Neural cell (in vitro differentiated cells): Measurements from ENCODE around the gene IGSF10. TPM values are rescaled to one million over a fixed set of nuclear protein-coding genes. Genes with fewer than 3 reads are reported as not detected.

Experiments
- H2AFZ ChIP-seq: fragments of 200-600, 300-800 bp; sonication (generic), shearing (Covaris generic); 2 replicates; pipeline ENCODE4 v1.6.0; 2014; ENCODE audit warnings: low read depth, mild to moderate bottlenecking, antibody characterized with exemption, low read length, moderate library complexity
- H3F3A ChIP-seq: fragments of 200-600 bp; shearing (Covaris generic); 2 replicates; pipeline ENCODE4 v1.6.1; 2016; ENCODE audit warnings: mild to moderate bottlenecking, moderate library complexity, mixed read lengths, antibody characterized with exemption, low read length; ENCODE audit not compliant: insufficient read depth, poor library complexity, severe bottlenecking
- H3K27ac ChIP-seq: fragments of 200-600, 300-800 bp; sonication (generic), shearing (Covaris generic); 2 replicates; pipeline ENCODE4 v1.5.1; 2014; ENCODE audit warnings: mild to moderate bottlenecking, low read length, moderate library complexity
- H3K27me3 ChIP-seq: fragments of 300-800, 200-600 bp; sonication (generic), shearing (Covaris generic); 2 replicates; pipeline ENCODE4 v1.6.0; 2014; ENCODE audit warnings: mild to moderate bottlenecking, low read depth, low read length, moderate library complexity; ENCODE audit not compliant: insufficient read depth
- H3K36me3 ChIP-seq: fragments of 300-800, 200-600 bp; sonication (generic), shearing (Covaris generic); 2 replicates; pipeline ENCODE4 v1.5.1; 2014; ENCODE audit warnings: mild to moderate bottlenecking, antibody characterized with exemption, low read length, moderate library complexity; ENCODE audit not compliant: insufficient read depth
- H3K4me2 ChIP-seq: fragments of 300-800, 200-600 bp; sonication (generic), shearing (Covaris generic); 2 replicates; pipeline ENCODE4 v1.6.0; 2014; ENCODE audit warnings: mild to moderate bottlenecking, low read length
- H3K4me3 ChIP-seq: fragments of 300-800, 200-600 bp; sonication (generic), shearing (Covaris generic); 2 replicates; pipeline ENCODE4 v1.5.1; 2014; ENCODE audit warnings: mild to moderate bottlenecking, low read length, moderate library complexity
- H3K79me2 ChIP-seq: fragments of 200-600 bp; shearing (Covaris generic); replicated peaks from 2 replicates; pipeline ENCODE4 v1.6.0; 2014; ENCODE audit warnings: mild to moderate bottlenecking, low read length, moderate library complexity; ENCODE audit not compliant: insufficient read depth
- H3K9ac ChIP-seq: fragments of 300-800, 200-600 bp; sonication (generic), shearing (Covaris generic); 2 replicates; pipeline ENCODE4 v1.6.1; 2016; ENCODE audit warnings: mild to moderate bottlenecking, low read length, mixed read lengths
- H3K9me2 ChIP-seq: fragments of 200-600 bp; shearing (Covaris generic); 2 replicates; pipeline ENCODE4 v1.6.1; 2016; ENCODE audit warnings: mild to moderate bottlenecking, low read length, mixed read lengths; ENCODE audit not compliant: insufficient read depth
- H3K9me3 ChIP-seq: fragments of 200-600, 300-800 bp; sonication (generic), shearing (Covaris generic); 2 replicates; pipeline ENCODE4 v1.6.1; 2016; ENCODE audit warnings: mild to moderate bottlenecking, mixed run types, low read length, moderate library complexity, mixed read lengths
- H4K20me1 ChIP-seq: fragments of 200-600 bp; shearing (Covaris generic); 2 replicates; pipeline ENCODE4 v1.6.1; 2016; ENCODE audit warnings: mild to moderate bottlenecking, mixed run types; ENCODE audit not compliant: insufficient read depth
- EP300 ChIP-seq: fragments of 450-650 bp; conservative IDR thresholded peaks from 2 replicates; pipeline ENCODE4 v1.6.1; 2014; ENCODE audit warnings: antibody characterized with exemption, mild to moderate bottlenecking, moderate library complexity; ENCODE audit not compliant: poor library complexity, severe bottlenecking
- EZH2 ChIP-seq: fragments of 200-600, 300-800 bp; shearing (Covaris generic), sonication (generic); IDR thresholded peaks from 2 replicates; pipeline ENCODE4 v1.6.1; 2014; ENCODE audit warnings: antibody characterized with exemption, low read length, borderline replicate concordance, mild to moderate bottlenecking; ENCODE audit not compliant: insufficient read depth, poor library complexity, severe bottlenecking
- MXI1 ChIP-seq: fragments of 450-650 bp; conservative IDR thresholded peaks from 2 replicates; pipeline ENCODE4 v1.6.1; 2014; ENCODE audit warnings: antibody characterized with exemption, mild to moderate bottlenecking; ENCODE audit not compliant: poor library complexity, severe bottlenecking
- POLR2AphosphoS5 ChIP-seq: IDR thresholded peaks from 2 replicates; pipeline ENCODE4 v1.6.1; 2012
- RAD21 ChIP-seq: fragments of 450-650 bp; conservative IDR thresholded peaks from 2 replicates; pipeline ENCODE4 v1.6.1; 2014; ENCODE audit warnings: antibody characterized with exemption, mild to moderate bottlenecking, moderate library complexity
- SMC3 ChIP-seq: fragments of 450-650 bp; conservative IDR thresholded peaks from 2 replicates; pipeline ENCODE4 v1.6.1; 2014; ENCODE audit warnings: antibody characterized with exemption, mild to moderate bottlenecking, moderate library complexity; ENCODE audit not compliant: poor library complexity
- TAF1 ChIP-seq: IDR thresholded peaks from 2 replicates; pipeline ENCODE4 v1.6.1; 2012; ENCODE audit warnings: low read depth
- polyA plus RNA-seq: library from polyadenylated mRNA; depleted of rRNA; stranded (reverse); fragments of >200 nt; gene quantifications from 2 replicates; pipeline ENCODE4 v1.2.3, GENCODE V29; 2014
- TF ChIP-seq, protein P1 (sequence below): fragments of 450-650 bp; IDR thresholded peaks from 2 replicates; pipeline ENCODE4 v1.5.1; 2014; ENCODE audit warnings: antibody characterized with exemption, mild to moderate bottlenecking, moderate library complexity; ENCODE audit not compliant: poor library complexity, severe bottlenecking
- TF ChIP-seq, protein P2 (sequence below): IDR thresholded peaks from 2 replicates; pipeline ENCODE4 v1.6.1; 2012; ENCODE audit warnings: borderline replicate concordance

The IGSF10 gene
- polyA plus RNA-seq, 1 donor from 2014 or later: not detected

DNA sequence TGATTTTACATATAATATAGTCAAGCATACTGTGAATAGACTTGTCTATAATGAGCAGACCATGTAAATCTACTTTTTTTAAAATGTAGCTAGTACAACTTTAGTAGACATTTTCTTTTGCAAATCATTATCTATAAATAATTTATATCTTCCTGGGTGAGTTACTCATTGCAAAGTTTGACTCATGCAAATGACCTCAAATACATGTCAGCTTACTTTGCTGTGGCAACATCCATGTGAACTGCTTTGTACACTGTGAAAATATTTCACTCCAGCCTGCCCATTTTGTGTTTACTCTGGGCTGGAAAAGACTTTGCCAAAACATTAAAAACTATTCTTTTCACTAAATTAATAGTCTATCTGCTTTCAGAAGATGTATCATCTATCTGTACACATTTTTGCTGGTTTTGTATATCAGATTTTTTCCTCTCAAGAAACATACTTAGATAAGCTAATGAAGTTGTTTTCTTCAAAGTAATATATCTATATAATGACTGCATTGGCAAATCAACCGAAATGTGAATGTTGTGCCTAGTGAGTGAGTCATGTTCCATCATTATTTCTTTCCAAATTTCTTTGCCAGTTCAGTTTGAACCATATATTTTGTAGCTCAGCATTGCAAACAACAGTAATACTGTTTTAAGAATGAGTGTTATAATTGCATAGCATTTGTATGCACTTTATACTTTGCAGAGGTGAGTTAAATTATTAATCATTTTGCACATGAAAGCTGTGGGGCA is 26.5 kb downstream of the IGSF10 start:
- Histone ChIP-seq H2AFZ (no peak overlapping the region), H3K9me2 (no peaks in the 10 kb centered on the region), H4K20me1 (no peaks in the 10 kb centered on the region), H3K9ac (no peak overlapping the region), H3K79me2 (no peaks in the 10 kb centered on the region), H3K4me2 (no peak overlapping the region), H3K4me3 (no peak overlapping the region), H3K36me3 (no peaks in the 10 kb centered on the region), H3F3A (no peaks in the 10 kb centered on the region), H3K27ac (no peak overlapping the region), H3K9me3 (no peaks in the 10 kb centered on the region), H3K27me3 (no peaks in the 10 kb centered on the region)
- no peak for TF ChIP-seq MXI1
- TF ChIP-seq RAD21: no peak

DNA sequence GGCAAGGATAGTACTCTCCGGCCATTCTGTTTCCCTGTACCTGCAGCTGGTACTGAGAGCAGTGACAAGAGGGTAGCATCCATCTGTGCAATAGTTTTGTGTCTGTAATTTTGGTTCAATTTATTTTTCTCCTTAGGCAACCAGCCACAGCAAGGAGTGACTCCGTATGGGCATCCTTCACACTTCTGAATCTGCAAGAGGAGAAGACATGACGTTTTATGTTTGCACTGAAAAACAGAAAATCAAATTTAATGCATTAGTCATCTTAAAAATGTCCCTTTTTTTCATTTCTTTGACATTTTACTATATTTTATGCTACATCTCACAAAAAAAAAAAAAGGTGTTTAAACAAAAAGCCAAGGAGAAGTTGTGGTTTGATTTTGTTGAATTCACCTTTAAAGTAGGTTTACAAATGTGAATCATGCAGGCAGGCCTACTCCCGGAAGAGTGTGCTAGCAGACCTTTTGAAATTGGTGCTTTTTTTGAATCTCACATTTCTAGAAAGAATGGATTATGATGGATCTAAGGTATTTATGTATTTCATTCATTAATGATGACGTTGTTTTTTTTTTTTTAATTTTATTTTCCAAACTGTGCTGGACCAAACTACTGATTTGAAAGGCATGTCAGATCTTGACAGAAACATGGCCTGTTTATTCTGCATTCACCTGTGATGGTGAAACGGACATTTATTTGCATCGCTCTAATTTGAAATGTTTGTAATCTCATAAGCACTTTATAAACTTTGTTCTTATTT is 28.1 kb downstream of the IGSF10 start:
- no peaks in the 10 kb centered on the region for H4K20me1 ChIP-seq
- H3K4me3 ChIP-seq: no peak overlapping the region
- H3K9ac ChIP-seq: no peak overlapping the region
- no peaks in the 10 kb centered on the region for H3K9me2 ChIP-seq
- H3K4me2 ChIP-seq: no peak overlapping the region
- no peak for TF ChIP-seq SMC3
- TF ChIP-seq EP300: no peak
- TF ChIP-seq TAF1: no peak
- TF ChIP-seq, protein P1, sequence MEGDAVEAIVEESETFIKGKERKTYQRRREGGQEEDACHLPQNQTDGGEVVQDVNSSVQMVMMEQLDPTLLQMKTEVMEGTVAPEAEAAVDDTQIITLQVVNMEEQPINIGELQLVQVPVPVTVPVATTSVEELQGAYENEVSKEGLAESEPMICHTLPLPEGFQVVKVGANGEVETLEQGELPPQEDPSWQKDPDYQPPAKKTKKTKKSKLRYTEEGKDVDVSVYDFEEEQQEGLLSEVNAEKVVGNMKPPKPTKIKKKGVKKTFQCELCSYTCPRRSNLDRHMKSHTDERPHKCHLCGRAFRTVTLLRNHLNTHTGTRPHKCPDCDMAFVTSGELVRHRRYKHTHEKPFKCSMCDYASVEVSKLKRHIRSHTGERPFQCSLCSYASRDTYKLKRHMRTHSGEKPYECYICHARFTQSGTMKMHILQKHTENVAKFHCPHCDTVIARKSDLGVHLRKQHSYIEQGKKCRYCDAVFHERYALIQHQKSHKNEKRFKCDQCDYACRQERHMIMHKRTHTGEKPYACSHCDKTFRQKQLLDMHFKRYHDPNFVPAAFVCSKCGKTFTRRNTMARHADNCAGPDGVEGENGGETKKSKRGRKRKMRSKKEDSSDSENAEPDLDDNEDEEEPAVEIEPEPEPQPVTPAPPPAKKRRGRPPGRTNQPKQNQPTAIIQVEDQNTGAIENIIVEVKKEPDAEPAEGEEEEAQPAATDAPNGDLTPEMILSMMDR: no peak
- no peak for TF ChIP-seq EZH2
- TF ChIP-seq, protein P2, sequence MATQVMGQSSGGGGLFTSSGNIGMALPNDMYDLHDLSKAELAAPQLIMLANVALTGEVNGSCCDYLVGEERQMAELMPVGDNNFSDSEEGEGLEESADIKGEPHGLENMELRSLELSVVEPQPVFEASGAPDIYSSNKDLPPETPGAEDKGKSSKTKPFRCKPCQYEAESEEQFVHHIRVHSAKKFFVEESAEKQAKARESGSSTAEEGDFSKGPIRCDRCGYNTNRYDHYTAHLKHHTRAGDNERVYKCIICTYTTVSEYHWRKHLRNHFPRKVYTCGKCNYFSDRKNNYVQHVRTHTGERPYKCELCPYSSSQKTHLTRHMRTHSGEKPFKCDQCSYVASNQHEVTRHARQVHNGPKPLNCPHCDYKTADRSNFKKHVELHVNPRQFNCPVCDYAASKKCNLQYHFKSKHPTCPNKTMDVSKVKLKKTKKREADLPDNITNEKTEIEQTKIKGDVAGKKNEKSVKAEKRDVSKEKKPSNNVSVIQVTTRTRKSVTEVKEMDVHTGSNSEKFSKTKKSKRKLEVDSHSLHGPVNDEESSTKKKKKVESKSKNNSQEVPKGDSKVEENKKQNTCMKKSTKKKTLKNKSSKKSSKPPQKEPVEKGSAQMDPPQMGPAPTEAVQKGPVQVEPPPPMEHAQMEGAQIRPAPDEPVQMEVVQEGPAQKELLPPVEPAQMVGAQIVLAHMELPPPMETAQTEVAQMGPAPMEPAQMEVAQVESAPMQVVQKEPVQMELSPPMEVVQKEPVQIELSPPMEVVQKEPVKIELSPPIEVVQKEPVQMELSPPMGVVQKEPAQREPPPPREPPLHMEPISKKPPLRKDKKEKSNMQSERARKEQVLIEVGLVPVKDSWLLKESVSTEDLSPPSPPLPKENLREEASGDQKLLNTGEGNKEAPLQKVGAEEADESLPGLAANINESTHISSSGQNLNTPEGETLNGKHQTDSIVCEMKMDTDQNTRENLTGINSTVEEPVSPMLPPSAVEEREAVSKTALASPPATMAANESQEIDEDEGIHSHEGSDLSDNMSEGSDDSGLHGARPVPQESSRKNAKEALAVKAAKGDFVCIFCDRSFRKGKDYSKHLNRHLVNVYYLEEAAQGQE: no peak
- no peak for TF ChIP-seq POLR2AphosphoS5
- no peak for TF ChIP-seq RAD21
- TF ChIP-seq MXI1: no peak
- no peak overlapping the region for H3K27ac ChIP-seq
- H3K27me3 ChIP-seq: no peaks in the 10 kb centered on the region
- H3K36me3 ChIP-seq: no peaks in the 10 kb centered on the region
- H3K9me3 ChIP-seq: no peaks in the 10 kb centered on the region
- no peak overlapping the region for H2AFZ ChIP-seq
- no peaks in the 10 kb centered on the region for H3F3A ChIP-seq
- H3K79me2 ChIP-seq: no peaks in the 10 kb centered on the region
